Mammary microvascular endothelial cell (primary cell): ENCODE results near the gene U2AF1. TPM values are rescaled to one million over a fixed set of nuclear protein-coding genes. Genes with fewer than 3 reads are reported as not detected.

Experiments
- total RNA-seq: library from RNA; depleted of rRNA; stranded (reverse); fragments of >200 nt; gene quantifications from 2 replicates; pipeline ENCODE4 v1.2.3, GENCODE V29; 2015

Gene U2AF1, protein sequence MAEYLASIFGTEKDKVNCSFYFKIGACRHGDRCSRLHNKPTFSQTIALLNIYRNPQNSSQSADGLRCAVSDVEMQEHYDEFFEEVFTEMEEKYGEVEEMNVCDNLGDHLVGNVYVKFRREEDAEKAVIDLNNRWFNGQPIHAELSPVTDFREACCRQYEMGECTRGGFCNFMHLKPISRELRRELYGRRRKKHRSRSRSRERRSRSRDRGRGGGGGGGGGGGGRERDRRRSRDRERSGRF
- 31.4 and 38.0 TPM in 2 replicates for total RNA-seq

DNA sequence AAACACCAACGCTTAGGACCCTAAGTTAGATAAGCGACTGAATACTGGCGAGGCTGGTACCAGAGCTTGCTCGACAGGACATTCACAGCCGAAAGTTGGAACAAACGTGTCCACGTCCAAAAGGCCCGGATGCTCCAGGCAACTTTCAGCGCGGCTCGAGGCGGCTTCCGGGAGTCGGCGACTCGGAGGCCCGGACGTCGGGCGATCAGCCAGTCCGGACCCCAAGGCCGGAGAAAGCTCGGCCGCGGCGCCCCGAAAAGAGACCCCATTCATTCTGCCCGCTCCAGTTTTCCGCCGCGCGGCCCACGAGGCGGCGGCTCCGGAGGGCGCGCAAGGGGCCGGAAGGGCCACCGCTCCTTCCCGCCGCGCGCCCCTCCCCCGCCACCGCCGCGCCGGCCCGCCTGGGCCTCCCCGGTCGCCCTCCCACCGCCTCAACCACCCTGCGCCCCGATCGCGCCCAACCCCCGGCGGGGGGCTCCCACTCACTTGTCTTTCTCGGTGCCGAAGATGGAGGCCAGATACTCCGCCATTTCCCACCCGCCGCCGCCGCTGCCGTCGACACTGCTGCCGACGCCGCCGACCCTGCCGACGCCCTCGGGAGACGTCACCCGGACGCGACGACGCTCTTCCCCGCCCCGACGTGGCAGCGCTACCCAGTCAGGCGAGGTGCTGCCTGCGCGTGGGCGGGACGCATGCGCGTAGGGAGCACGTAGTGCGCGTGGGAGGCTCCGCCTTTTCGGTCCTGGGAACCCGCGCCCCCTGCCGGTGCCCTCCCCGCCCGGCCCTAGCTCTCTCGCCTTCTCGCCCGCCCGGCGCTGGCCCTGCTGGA is at the start of gene U2AF1:
Gene U2AF1, minus strand, starts transcription at position 606 of the 829 bp plus-strand sequence. Its CDS starts 76 bp downstream, at position 530.

DNA sequence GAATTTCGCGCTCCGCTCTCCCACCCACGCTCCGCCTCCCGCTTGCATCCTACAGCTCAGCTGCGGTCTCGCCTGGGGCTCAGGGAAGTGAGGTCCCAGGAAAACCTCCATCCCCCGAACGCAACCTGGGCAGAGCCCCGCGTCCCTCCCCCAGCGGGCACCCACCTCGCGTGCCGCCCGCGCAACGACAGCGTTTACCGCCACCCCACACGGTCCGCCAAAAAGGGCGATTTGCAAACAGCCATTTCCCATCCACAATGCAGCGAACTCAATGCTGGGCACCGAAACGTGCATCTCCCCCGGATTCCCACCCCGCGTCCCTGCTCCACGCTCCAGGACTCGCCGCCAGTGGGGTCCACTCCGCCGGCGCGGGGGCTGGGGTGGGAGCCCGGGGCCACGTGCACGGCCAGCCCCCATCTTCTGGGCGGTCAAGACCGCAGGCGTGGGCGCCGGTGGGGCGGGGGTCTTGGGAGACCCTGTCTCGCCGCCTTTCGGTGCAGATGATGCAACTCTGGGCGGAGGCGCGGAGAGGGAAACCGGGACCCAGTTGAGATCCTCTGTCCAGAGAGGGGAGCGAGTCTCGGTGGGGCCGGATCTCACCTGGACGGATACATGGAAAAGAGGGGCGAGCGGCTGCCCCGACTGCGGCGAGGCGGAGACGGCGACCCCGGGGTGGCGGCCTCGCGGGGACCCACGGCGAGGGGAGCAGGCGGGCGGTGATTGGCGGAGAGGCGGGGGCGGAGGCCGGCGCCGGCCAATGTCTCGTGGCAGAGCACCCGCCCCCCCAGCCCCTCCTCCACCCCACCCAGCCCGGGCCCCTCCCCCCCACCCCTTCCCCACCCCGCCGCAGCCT is 32.0 kb downstream of the U2AF1 start, which contains the start of gene CBS:
Gene CBS, minus strand, starts transcription at position 666 of the 853 bp plus-strand sequence. CDS start 3,642 bp downstream, outside the sequence.

Other genes starting within 250 kb of the U2AF1 start
- gene WDR4, start 228.0 kb downstream of the U2AF1 start, total RNA-seq = 14.5 and 15.5 TPM in 2 replicates
- gene NDUFV3, start 214.3 kb downstream of the U2AF1 start, total RNA-seq = 28.2 and 33.8 TPM in 2 replicates
- gene ERVH48-1, start 181.9 kb downstream of the U2AF1 start, total RNA-seq = not detected in 2 replicates
- 7.6 and 12.9 TPM in 2 replicates for gene PKNOX1, start 133.0 kb downstream of the U2AF1 start, total RNA-seq
- 9.8 and 13.1 TPM in 2 replicates for gene CBS, start 31.7 kb downstream of the U2AF1 start, total RNA-seq
- gene CRYAA, start 61.4 kb upstream of the U2AF1 start, total RNA-seq = not detected in 2 replicates